T-cell (primary cell): Measurements from ENCODE around the gene TMX3. TPM values are rescaled to one million over a fixed set of nuclear protein-coding genes. Genes with fewer than 3 reads are reported as not detected.

Source experiments
- ATAC-seq, 4 experiments: fragments of 200-7000 bp in 3 of 4; fragments of 150-1000 bp in 1 of 4; cut with Tn5 transposase; replicated peaks in 1 of 4; 1 replicate in 3 of 4; 2 replicates in 1 of 4; pipeline ENCODE4 v1.10.0; 2021; ENCODE audit warnings: moderate library complexity in 3 of 4, mild to moderate bottlenecking in 2 of 4, moderate number of reproducible peaks in 1 of 4
- CTCF ChIA-PET, 2 donors: fragments of 300-600 bp; sonication (Branson Sonifier 250); formaldehyde crosslinking; loops; one replicate each; lab custom pipeline; 2022; ENCODE audit warnings: antibody characterized with exemption in 2 of 2; lab: Charles Lee
- POLR2A ChIA-PET, 2 donors: fragments of 300-600 bp; sonication (Branson Sonifier 250); formaldehyde crosslinking; loops; one replicate each; lab custom pipeline; 2022; ENCODE audit warnings: antibody characterized with exemption in 2 of 2; lab: Charles Lee
- DNase-seq, 35 experiments: peaks; one replicate each; pipeline versions ENCODE4 v3.0.0 to v3.0.0-alpha.2; 2013 to 2023
- H3K27ac ChIP-seq: one replicate; pipeline ENCODE4 v1.5.1; 2013; ENCODE audit warnings: low read length
- H3K27me3 ChIP-seq, 2 experiments: replicated peaks in 1 of 2; 1 replicate in 1 of 2; 2 replicates in 1 of 2; pipeline versions ENCODE4 v1.6.1 to v1.7.0; 2013; ENCODE audit warnings: low read length in 1 of 2, mixed read lengths in 1 of 2; ENCODE audit not compliant: control insufficient read depth in 2 of 2, insufficient read depth in 2 of 2; ENCODE audit errors: extremely low read depth in 1 of 2
- H3K36me3 ChIP-seq, 2 donors: 1 replicate in 1 of 2; 2 replicates in 1 of 2; pipeline versions ENCODE4 v1.6.1 to v1.7.0; 2013; ENCODE audit warnings: low read length in 1 of 2; ENCODE audit not compliant: control insufficient read depth in 2 of 2, insufficient read depth in 1 of 2; ENCODE audit errors: extremely low read depth in 1 of 2
- H3K4me1 ChIP-seq, 2 experiments: 1 replicate in 1 of 2; 2 replicates in 1 of 2; pipeline versions ENCODE4 v1.6.1 to v1.7.0; 2013; ENCODE audit warnings: low read length in 2 of 2, mixed read lengths in 1 of 2; ENCODE audit not compliant: insufficient read depth in 2 of 2, control insufficient read depth in 1 of 2; ENCODE audit errors: extremely low read depth in 1 of 2
- H3K4me3 ChIP-seq, 2 donors: 1 replicate in 1 of 2; 2 replicates in 1 of 2; pipeline versions ENCODE4 v1.5.1 to v1.7.0; 2013; ENCODE audit warnings: mild to moderate bottlenecking in 2 of 2, low read length in 1 of 2, moderate library complexity in 1 of 2; ENCODE audit not compliant: control insufficient read depth in 1 of 2; ENCODE audit errors: extremely low read depth in 1 of 2
- H3K9me3 ChIP-seq: 2 replicates; pipeline ENCODE4 v1.7.0; 2013
- H3K27ac Mint-ChIP-seq, 2 donors: one replicate each; pipeline ENCODE4 v1.8.0; 2020 to 2021; ENCODE audit warnings: mild to moderate bottlenecking in 2 of 2, mixed read lengths in 2 of 2
- H3K27me3 Mint-ChIP-seq, 2 donors: one replicate each; pipeline ENCODE4 v1.8.0; 2021 to 2022; ENCODE audit warnings: mixed read lengths in 2 of 2
- H3K36me3 Mint-ChIP-seq: one replicate; pipeline ENCODE4 v1.8.0; 2021; ENCODE audit warnings: mixed read lengths
- H3K4me1 Mint-ChIP-seq, 3 donors: one replicate each; pipeline ENCODE4 v1.8.0; 2020 to 2022; ENCODE audit warnings: mixed read lengths in 3 of 3, mild to moderate bottlenecking in 1 of 3
- H3K4me3 Mint-ChIP-seq, 3 donors: one replicate each; pipeline ENCODE4 v1.8.0; 2020 to 2022; ENCODE audit warnings: mild to moderate bottlenecking in 3 of 3, mixed read lengths in 3 of 3, moderate library complexity in 3 of 3
- H3K9me3 Mint-ChIP-seq, 3 donors: one replicate each; pipeline ENCODE4 v1.8.0; 2020 to 2022; ENCODE audit warnings: mixed read lengths in 3 of 3
- WGBS: methylation state at CpG from one replicate; pipeline ENCODE4 v1.1.5; 2013; ENCODE audit warnings: missing lambda C conversion rate; ENCODE audit not compliant: insufficient coverage; 5-methylcytosine and 5-hydroxymethylcytosine counted together
- total RNA-seq, 35 experiments: library from RNA in 6 of 35; stranded (reverse) in 6 of 35; fragments of 120-200 nt in 1 of 35; gene quantifications; one replicate each; pipeline versions ENCODE4 v1.2.1 to v1.2.4 and lab custom pipeline; 2013 to 2026

TMX3 gene
- total RNA-seq, 5 donors from 2014 or later (not counting 1 experiment from before 2014, with no cell fraction given): 48.6 to 62.5 (median 52.3) TPM

DNA sequence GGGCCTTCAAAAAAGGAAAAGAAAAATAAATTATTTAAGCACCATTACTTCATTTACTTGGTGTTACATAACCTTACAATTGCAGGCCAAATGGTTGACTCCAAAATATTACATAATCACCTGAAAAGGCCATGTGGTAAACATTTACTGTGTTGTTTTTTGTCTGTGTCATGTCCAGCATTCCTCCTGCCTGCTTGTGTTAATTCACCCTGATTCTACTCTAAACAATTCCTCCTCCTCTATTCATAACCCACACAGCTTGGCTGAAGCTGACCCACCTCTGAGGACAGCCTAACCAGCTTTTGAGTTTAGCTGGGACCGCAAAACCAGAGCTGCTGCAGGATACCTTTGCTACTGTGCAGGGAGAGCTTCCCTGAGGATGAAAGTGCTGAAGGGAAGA is 35.4 kb downstream of the TMX3 start:
- POLR2A ChIA-PET: no interaction called here
- H3K36me3 Mint-ChIP-seq: peaks cover 48% of the 10 kb centered on the region
- Histone ChIP-seq H3K4me3 (no peak overlapping the region), H3K27me3 (no peaks in the 10 kb centered on the region), H3K36me3 (peaks cover 5 to 47% of the 10 kb centered on the region in 2 donors), H3K4me1 (no peaks in the 10 kb centered on the region), H3K27ac (no peak overlapping the region), H3K9me3 (no peaks in the 10 kb centered on the region)
- no CpG with 5 or more reads among the region's 1 CpG for WGBS
- H3K27me3 Mint-ChIP-seq: no peaks in the 10 kb centered on the region
- peak overlapping the region in 1 of 2 donors; percentile 80 for H3K27ac Mint-ChIP-seq
- ATAC-seq (no peak), DNase-seq (no peak)
- H3K9me3 Mint-ChIP-seq: no peaks in the 10 kb centered on the region
- CTCF ChIA-PET: no interaction called here
- peaks cover 0 to 1% (median 0%) of the 10 kb centered on the region in 3 donors for H3K4me1 Mint-ChIP-seq
- no peak overlapping the region for H3K4me3 Mint-ChIP-seq

DNA sequence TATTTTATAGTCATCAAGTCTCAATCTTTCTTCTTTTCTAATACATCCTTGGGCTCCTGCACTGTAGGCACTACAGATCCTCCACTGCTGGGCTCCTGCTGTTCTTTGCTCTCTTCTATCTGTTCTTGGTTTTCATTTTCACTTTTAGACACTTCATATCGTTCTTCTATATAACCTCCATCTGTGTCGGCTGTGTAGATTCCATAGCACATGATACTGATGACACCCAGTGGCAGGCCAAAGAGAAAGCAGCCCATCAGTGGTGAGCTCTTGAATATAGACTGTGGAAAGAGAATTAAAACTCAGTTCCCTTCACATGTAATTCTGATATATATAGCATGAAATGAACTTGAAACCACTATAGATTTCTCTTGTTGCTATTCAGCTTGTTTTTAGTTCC is 38.0 kb downstream of the TMX3 start:
- ATAC-seq (peak in 1 of 4 experiments; percentile 23), DNase-seq (peak in 1 of 35 experiments; percentile 6)
- Mint-ChIP-seq H3K36me3 (peaks cover 47% of the 10 kb centered on the region), H3K27ac (peak overlapping the region; percentile 3 to 16), H3K4me3 (no peak overlapping the region), H3K4me1 (peaks cover 0 to 1% (median 0%) of the 10 kb centered on the region in 3 donors), H3K9me3 (no peaks in the 10 kb centered on the region), H3K27me3 (no peaks in the 10 kb centered on the region)
- ChIA-PET POLR2A (no interaction called here), CTCF (interaction anchor here (0.6 to 0.8 kb wide), 2 partner anchors 1458 to 1460 kb away, joined by 3 read pairs; no protein-coding TSS in a partner anchor)
- no peaks in the 10 kb centered on the region for H3K27me3 ChIP-seq
- H3K27ac ChIP-seq: no peak overlapping the region
- H3K9me3 ChIP-seq: no peaks in the 10 kb centered on the region
- no CpG with 5 or more reads among the region's 2 CpGs for WGBS
- no peak overlapping the region for H3K4me3 ChIP-seq
- H3K4me1 ChIP-seq: no peaks in the 10 kb centered on the region
- peaks cover 5 to 43% of the 10 kb centered on the region in 2 donors for H3K36me3 ChIP-seq

DNA sequence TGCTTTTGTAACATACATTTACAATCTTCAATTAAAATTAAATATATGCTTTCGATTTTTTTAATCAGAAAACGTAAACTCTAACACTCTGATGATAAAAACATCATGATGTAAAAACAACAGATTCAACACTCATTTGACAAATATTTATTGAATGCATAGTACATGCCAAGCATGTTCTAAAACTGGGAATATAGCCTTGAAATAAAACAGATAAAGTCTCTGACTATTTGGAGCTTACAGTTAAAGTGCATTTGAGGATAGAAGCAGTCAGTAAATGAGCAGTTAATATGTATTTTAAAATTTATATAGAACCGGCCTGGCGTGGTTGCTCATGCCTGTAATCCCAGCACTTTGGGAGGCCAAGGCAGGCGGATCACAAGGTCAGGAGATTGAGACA is 47.8 kb downstream of the TMX3 start:
- H3K27ac ChIP-seq: no peak overlapping the region
- no peaks in the 10 kb centered on the region for H3K9me3 ChIP-seq
- no peaks in the 10 kb centered on the region for H3K27me3 ChIP-seq
- no peaks in the 10 kb centered on the region for H3K4me1 ChIP-seq
- ChIA-PET POLR2A (interaction anchor here in 1 of 2 donors (0.6 kb wide), 1 partner anchor 14 kb away, joined by 3 read pairs; no protein-coding TSS in a partner anchor), CTCF (interaction anchor here (0.5 to 0.6 kb wide), 2 partner anchors 598 to 604 kb away, joined by 3 to 5 read pairs; no protein-coding TSS in a partner anchor)
- no peaks in the 10 kb centered on the region for H3K36me3 Mint-ChIP-seq
- H3K27ac Mint-ChIP-seq: no peak overlapping the region
- no CpG with 5 or more reads among the region's 5 CpGs for WGBS
- peaks cover 0 to 14% of the 10 kb centered on the region in 2 donors for H3K27me3 Mint-ChIP-seq
- no peak overlapping the region for H3K4me3 Mint-ChIP-seq
- H3K4me1 Mint-ChIP-seq: no peaks in the 10 kb centered on the region
- H3K9me3 Mint-ChIP-seq: no peaks in the 10 kb centered on the region
- no peak overlapping the region for H3K4me3 ChIP-seq
- H3K36me3 ChIP-seq: no peaks in the 10 kb centered on the region
- ATAC-seq (no peak), DNase-seq (no peak)

DNA sequence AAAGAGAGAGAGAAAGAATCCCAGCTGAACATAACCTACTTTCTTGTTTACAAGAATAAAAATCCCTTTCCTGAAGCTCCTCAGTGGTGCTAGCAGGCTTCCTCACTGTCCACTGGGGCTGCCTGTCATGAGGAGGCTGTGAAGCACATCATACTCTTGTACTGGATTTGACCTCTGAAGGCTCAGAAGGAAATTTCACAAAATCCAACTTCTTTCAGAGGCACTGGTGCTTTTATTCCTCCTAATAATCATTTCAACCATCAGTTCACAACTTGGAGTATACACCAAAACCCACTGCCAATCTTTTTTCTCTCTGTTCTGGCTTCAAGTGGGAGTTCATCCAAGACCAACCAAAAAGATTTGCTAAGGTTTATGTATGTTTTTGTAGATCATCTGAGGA is 48.5 kb downstream of the TMX3 start:
- CTCF ChIA-PET: interaction anchor here in 1 of 2 donors (0.6 kb wide), 1 partner anchor 274 kb away, joined by 3 read pairs; no protein-coding TSS in a partner anchor
- POLR2A ChIA-PET: no interaction called here

DNA sequence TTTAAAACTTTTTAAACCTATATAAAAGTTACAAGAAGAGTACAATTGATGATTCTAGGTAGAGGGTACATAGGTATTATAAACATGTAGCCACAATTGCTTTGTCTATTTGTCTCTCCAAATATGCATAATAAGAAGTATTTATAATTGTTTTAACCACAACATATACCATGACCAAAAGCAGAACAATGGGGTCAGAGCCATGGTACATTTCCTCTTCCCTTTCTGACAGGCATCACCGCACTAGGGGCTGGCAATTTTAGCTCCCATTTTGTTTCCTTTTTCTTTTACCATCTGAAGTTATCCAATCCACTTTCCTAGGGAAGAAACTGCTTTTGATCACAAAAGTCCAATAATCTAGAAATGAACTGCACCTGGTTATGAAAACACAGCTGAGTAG is 49.3 kb downstream of the TMX3 start:
- no peaks in the 10 kb centered on the region for H3K9me3 Mint-ChIP-seq
- no peaks in the 10 kb centered on the region for H3K36me3 Mint-ChIP-seq
- DNase-seq: no peak
- CTCF ChIA-PET: interaction anchor here in 1 of 2 donors (0.5 kb wide), 1 partner anchor 1447 kb away, joined by 7 read pairs; no protein-coding TSS in a partner anchor
- H3K27ac Mint-ChIP-seq: no peak overlapping the region
- no peak for ATAC-seq
- H3K4me1 Mint-ChIP-seq: no peaks in the 10 kb centered on the region
- no peak overlapping the region for H3K27ac ChIP-seq
- no peak overlapping the region for H3K4me3 Mint-ChIP-seq
- H3K4me3 ChIP-seq: no peak overlapping the region
- no CpG with 5 or more reads among the region's 1 CpG for WGBS
- no peaks in the 10 kb centered on the region for H3K27me3 ChIP-seq
- no peaks in the 10 kb centered on the region for H3K36me3 ChIP-seq
- POLR2A ChIA-PET: no interaction called here
- no peaks in the 10 kb centered on the region for H3K4me1 ChIP-seq
- H3K27me3 Mint-ChIP-seq: peaks cover 0 to 14% of the 10 kb centered on the region in 2 donors
- H3K9me3 ChIP-seq: no peaks in the 10 kb centered on the region

More for the DNA sequence above, 48.5 kb downstream of the TMX3 start:
- Mint-ChIP-seq H3K9me3 (no peaks in the 10 kb centered on the region), H3K4me1 (no peaks in the 10 kb centered on the region), H3K27me3 (peaks cover 0 to 14% of the 10 kb centered on the region in 2 donors), H3K4me3 (no peak overlapping the region), H3K36me3 (no peaks in the 10 kb centered on the region), H3K27ac (no peak overlapping the region)
- Histone ChIP-seq H3K9me3 (no peaks in the 10 kb centered on the region), H3K27ac (no peak overlapping the region), H3K27me3 (no peaks in the 10 kb centered on the region), H3K36me3 (no peaks in the 10 kb centered on the region), H3K4me1 (no peaks in the 10 kb centered on the region), H3K4me3 (no peak overlapping the region)
- ATAC-seq (no peak), DNase-seq (no peak)

DNA sequence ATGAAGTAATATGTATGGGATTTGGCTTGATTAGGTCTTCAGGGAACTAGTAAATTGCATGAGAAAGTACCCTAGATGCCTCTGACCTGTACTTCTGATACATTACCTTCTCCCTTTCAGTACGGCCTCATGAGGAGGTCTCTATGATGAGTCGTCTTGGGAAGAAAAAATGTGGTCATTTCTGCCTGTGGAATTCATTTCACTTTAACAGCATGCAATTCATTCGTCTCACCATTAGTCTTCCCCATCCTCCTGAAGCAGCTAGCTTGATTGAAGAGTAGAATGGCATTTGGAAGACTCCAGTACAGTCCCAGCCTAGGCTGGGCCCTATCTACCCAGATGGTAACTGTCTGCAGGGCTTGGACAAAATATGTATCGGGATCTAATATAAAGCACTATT is 52.2 kb downstream of the TMX3 start:
- Histone ChIP-seq H3K27ac (no peak overlapping the region), H3K27me3 (no peaks in the 10 kb centered on the region), H3K4me1 (no peaks in the 10 kb centered on the region), H3K4me3 (no peak overlapping the region), H3K36me3 (no peaks in the 10 kb centered on the region), H3K9me3 (no peaks in the 10 kb centered on the region)
- Mint-ChIP-seq H3K4me3 (no peak overlapping the region), H3K27me3 (peaks cover 0 to 14% of the 10 kb centered on the region in 2 donors), H3K4me1 (no peaks in the 10 kb centered on the region), H3K27ac (no peak overlapping the region), H3K36me3 (no peaks in the 10 kb centered on the region), H3K9me3 (no peaks in the 10 kb centered on the region)
- ATAC-seq: no peak
- ChIA-PET POLR2A (interaction anchor here in 1 of 2 donors (0.6 kb wide), 1 partner anchor 19 kb away, joined by 3 read pairs; no protein-coding TSS in a partner anchor), CTCF (interaction anchor here in 1 of 2 donors (1.0 kb wide), 1 partner anchor 1444 kb away, joined by 8 read pairs; no protein-coding TSS in a partner anchor)
- WGBS: no CpG with 5 or more reads among the region's 4 CpGs
- DNase-seq: no peak
